H1 (cell line): Measurements from ENCODE around the gene MLEC. TPM values are rescaled to one million over a fixed set of nuclear protein-coding genes. Genes with fewer than 3 reads are reported as not detected.

Experiments used
- CTCF ChIA-PET: fragments of 300-600 bp; sonication (Branson Sonifier 250); formaldehyde crosslinking; loops from one replicate; lab custom pipeline; 2021; ENCODE audit not compliant: partially characterized antibody; lab: Charles Lee
- POLR2A ChIA-PET: fragments of 300-600 bp; sonication (Branson Sonifier 250); formaldehyde crosslinking; loops from one replicate; lab custom pipeline; 2021; ENCODE audit warnings: inconsistent platforms; ENCODE audit not compliant: partially characterized antibody; lab: Charles Lee
- DNase-seq, 2 experiments: peaks; one replicate each; pipeline versions ENCODE4 v3.0.0 to v3.0.0-alpha.2; 2010 to 2022; ENCODE audit warnings: low spot score in 2 of 2, low read depth in 1 of 2, mixed read lengths in 1 of 2
- FAIRE-seq: peaks from 2 replicates; lab custom pipeline; 2011; peaks lifted over from hg19 to GRCh38; lab: Jason Lieb, UNC
- H2AFZ ChIP-seq: 2 replicates; pipeline ENCODE4 v1.8.1; 2012; ENCODE audit warnings: low read length, inconsistent platforms
- H2AK5ac ChIP-seq: 2 replicates; pipeline ENCODE4 v1.6.1; 2013; ENCODE audit warnings: low read depth, low read length
- H2BK120ac ChIP-seq: replicated peaks from 2 replicates; pipeline ENCODE3; 2013; ENCODE audit warnings: low read depth, low read length, inconsistent platforms
- H2BK12ac ChIP-seq: 2 replicates; pipeline ENCODE4 v1.6.1; 2013; ENCODE audit warnings: low read depth, low read length
- H2BK15ac ChIP-seq: 2 replicates; pipeline ENCODE4 v1.6.1; 2013; ENCODE audit warnings: low read length
- H2BK20ac ChIP-seq: 2 replicates; pipeline ENCODE4 v1.6.1; 2013; ENCODE audit warnings: low read length
- H2BK5ac ChIP-seq: 2 replicates; pipeline ENCODE4 v1.6.1; 2013; ENCODE audit warnings: low read depth, low read length
- H3K14ac ChIP-seq: 2 replicates; pipeline ENCODE4 v1.6.1; 2013; ENCODE audit warnings: inconsistent platforms; ENCODE audit not compliant: insufficient read length
- H3K18ac ChIP-seq: 2 replicates; pipeline ENCODE4 v1.6.1; 2013; ENCODE audit warnings: low read length; ENCODE audit errors: extremely low read depth
- H3K23ac ChIP-seq: 2 replicates; pipeline ENCODE4 v1.6.1; 2013; ENCODE audit warnings: inconsistent platforms; ENCODE audit not compliant: insufficient read length
- H3K23me2 ChIP-seq: 2 replicates; pipeline ENCODE4 v1.6.1; 2013; ENCODE audit warnings: low read depth, low read length
- H3K27ac ChIP-seq: 2 replicates; pipeline ENCODE4 v1.6.1; 2011; ENCODE audit warnings: low read depth, low read length, inconsistent platforms
- H3K27me3 ChIP-seq, 4 experiments: replicated peaks in 1 of 4; 1 replicate in 1 of 4; 2 replicates in 3 of 4; pipeline versions ENCODE4 v1.6.1 to v1.8.1; 2011 to 2013; ENCODE audit warnings: low read length in 3 of 4, mild to moderate bottlenecking in 3 of 4, inconsistent platforms in 2 of 4, mixed read lengths in 2 of 4, moderate library complexity in 1 of 4; ENCODE audit not compliant: control insufficient read depth in 3 of 4, insufficient read depth in 3 of 4; ENCODE audit errors: extremely low read depth in 1 of 4
- H3K36me3 ChIP-seq, 4 experiments: 2 replicates each; pipeline versions ENCODE4 v1.6.1 to v1.8.1; 2011 to 2013; ENCODE audit warnings: mild to moderate bottlenecking in 4 of 4, low read length in 3 of 4, moderate library complexity in 2 of 4, control low read depth in 1 of 4, inconsistent platforms in 1 of 4; ENCODE audit not compliant: insufficient read depth in 4 of 4, control insufficient read depth in 2 of 4
- H3K4ac ChIP-seq: replicated peaks from 2 replicates; pipeline ENCODE3; 2013; ENCODE audit warnings: low read length, low read depth, mixed read lengths, inconsistent platforms; ENCODE audit not compliant: insufficient read length
- H3K4me1 ChIP-seq, 4 experiments: replicated peaks in 1 of 4; 1 replicate in 1 of 4; 2 replicates in 3 of 4; pipeline versions ENCODE4 v1.6.1 to v1.8.1; 2011 to 2013; ENCODE audit warnings: low read length in 3 of 4, inconsistent platforms in 2 of 4, mixed read lengths in 1 of 4; ENCODE audit not compliant: insufficient read depth in 4 of 4, control insufficient read depth in 3 of 4
- H3K4me2 ChIP-seq, 2 experiments: 2 replicates each; pipeline versions ENCODE4 v1.6.1 to v1.8.1; 2011 to 2013; ENCODE audit warnings: low read depth in 2 of 2, low read length in 2 of 2, control low read depth in 1 of 2, inconsistent platforms in 1 of 2, mild to moderate bottlenecking in 1 of 2; ENCODE audit not compliant: insufficient read depth in 1 of 2
- H3K4me3 ChIP-seq, 4 experiments: fragments of 200-600, 300-600 bp in 1 of 4; sonication (generic), shearing (Covaris generic), sonication (Bioruptor Twin) in 1 of 4; 2 replicates each; pipeline versions ENCODE4 v1.5.1 to v1.8.1; 2011 to 2016; ENCODE audit warnings: low read length in 4 of 4, low read depth in 3 of 4, control low read depth in 2 of 4, inconsistent platforms in 2 of 4, mild to moderate bottlenecking in 2 of 4, mixed read lengths in 1 of 4, moderate library complexity in 1 of 4; ENCODE audit not compliant: insufficient read depth in 2 of 4; ENCODE audit errors: extremely low read depth in 1 of 4
- H3K56ac ChIP-seq: replicated peaks from 2 replicates; pipeline ENCODE3; 2013; ENCODE audit warnings: low read depth, mild to moderate bottlenecking, mixed read lengths, low read length, inconsistent platforms; ENCODE audit not compliant: insufficient read length
- H3K79me1 ChIP-seq: 2 replicates; pipeline ENCODE4 v1.6.1; 2013; ENCODE audit warnings: low read depth, low read length, control low read depth
- H3K79me2 ChIP-seq, 2 experiments: 2 replicates each; pipeline versions ENCODE4 v1.6.1 to v1.8.1; 2012 to 2013; ENCODE audit warnings: low read length in 2 of 2, mild to moderate bottlenecking in 2 of 2, inconsistent platforms in 1 of 2; ENCODE audit not compliant: insufficient read depth in 2 of 2, control insufficient read depth in 1 of 2
- H3K9ac ChIP-seq, 4 experiments: replicated peaks in 1 of 4; 1 replicate in 1 of 4; 2 replicates in 3 of 4; pipeline versions ENCODE4 v1.6.1 to v1.8.1; 2011 to 2013; ENCODE audit warnings: low read depth in 3 of 4, low read length in 3 of 4, control low read depth in 2 of 4, mild to moderate bottlenecking in 2 of 4, moderate library complexity in 2 of 4, inconsistent platforms in 1 of 4; ENCODE audit errors: extremely low read depth in 1 of 4
- H3K9me3 ChIP-seq, 2 experiments: 2 replicates each; pipeline versions ENCODE4 v1.6.1 to v1.8.1; 2012 to 2013; ENCODE audit warnings: mild to moderate bottlenecking in 2 of 2, moderate library complexity in 2 of 2, control low read depth in 1 of 2, inconsistent platforms in 1 of 2, low read depth in 1 of 2, low read length in 1 of 2, mixed read lengths in 1 of 2; ENCODE audit not compliant: insufficient read depth in 2 of 2
- H4K20me1 ChIP-seq, 2 experiments: replicated peaks in 1 of 2; 2 replicates each; pipeline versions ENCODE3 to v1.8.1; 2011 to 2013; ENCODE audit warnings: inconsistent platforms in 2 of 2, low read length in 2 of 2, mild to moderate bottlenecking in 1 of 2; ENCODE audit not compliant: insufficient read depth in 2 of 2, control insufficient read depth in 1 of 2
- H4K5ac ChIP-seq: 2 replicates; pipeline ENCODE4 v1.6.1; 2013; ENCODE audit warnings: low read length, low read depth, mixed read lengths, inconsistent platforms; ENCODE audit not compliant: insufficient read length
- H4K8ac ChIP-seq: 2 replicates; pipeline ENCODE4 v1.8.0; 2013; ENCODE audit warnings: mild to moderate bottlenecking, moderate library complexity, low read length, inconsistent platforms; ENCODE audit not compliant: insufficient read depth; ENCODE audit errors: extremely low read depth
- H4K91ac ChIP-seq: replicated peaks from 2 replicates; pipeline ENCODE3; 2013; ENCODE audit warnings: low read length, mixed read lengths, inconsistent platforms; ENCODE audit not compliant: insufficient read length
- ASH2L ChIP-seq: fragments of 200-600, 300-600 bp; sonication (generic); IDR thresholded peaks from one replicate; pipeline ENCODE4 v1.7.1; 2017; ENCODE audit warnings: low read length
- BCL11A ChIP-seq, 2 experiments: IDR thresholded peaks; one replicate each; pipeline ENCODE4 v1.6.1; 2011; ENCODE audit warnings: low read depth in 2 of 2, low read length in 2 of 2, mild to moderate bottlenecking in 2 of 2
- BRCA1 ChIP-seq: IDR thresholded peaks from 2 replicates; pipeline ENCODE4 v1.6.1; 2012; ENCODE audit warnings: low read depth, low read length, improper control_type of control experiment
- CHD2 ChIP-seq: IDR thresholded peaks from 2 replicates; pipeline ENCODE4 v1.6.1; 2012; ENCODE audit warnings: low read length, improper control_type of control experiment
- EP300 ChIP-seq, 2 experiments: IDR thresholded peaks; 1 replicate in 1 of 2; 2 replicates in 1 of 2; pipeline ENCODE4 v1.6.1; 2011 to 2012; ENCODE audit warnings: low read depth in 2 of 2, low read length in 2 of 2, mild to moderate bottlenecking in 2 of 2, borderline replicate concordance in 1 of 2, inconsistent platforms in 1 of 2, moderate library complexity in 1 of 2
- NANOG ChIP-seq: IDR thresholded peaks from 2 replicates; pipeline ENCODE4 v1.6.1; 2011; ENCODE audit warnings: low read length, low read depth, mild to moderate bottlenecking, inconsistent platforms; ENCODE audit not compliant: insufficient read depth, poor library complexity, severe bottlenecking
- RAD21 ChIP-seq, 2 experiments: IDR thresholded peaks in 1 of 2; conservative IDR thresholded peaks in 1 of 2; 2 replicates each; pipeline ENCODE4 v1.6.1; 2011; ENCODE audit warnings: low read depth in 2 of 2, low read length in 2 of 2, improper control_type of control experiment in 1 of 2, inconsistent platforms in 1 of 2, mild to moderate bottlenecking in 1 of 2, moderate library complexity in 1 of 2
- TBP ChIP-seq: IDR thresholded peaks from 2 replicates; pipeline ENCODE4 v1.6.1; 2011; ENCODE audit warnings: low read depth, low read length, improper control_type of control experiment
- TEAD4 ChIP-seq: IDR thresholded peaks from 2 replicates; pipeline ENCODE4 v1.6.1; 2012; ENCODE audit warnings: low read depth, low read length, inconsistent platforms, mixed read lengths
- WGBS, 2 experiments: shearing (Covaris generic) in 1 of 2; methylation state at CpG; one replicate each; pipeline versions ENCODE4 v1.1.6 to v1.1.7; 2013 to 2015; ENCODE audit warnings: low lambda C conversion rate in 2 of 2, mixed read lengths in 2 of 2, inconsistent platforms in 1 of 2, low coverage in 1 of 2, missing lambda C conversion rate in 1 of 2; ENCODE audit not compliant: insufficient replicate concordance in 2 of 2, insufficient coverage in 1 of 2, insufficient read length in 1 of 2; ENCODE audit errors: extremely low coverage in 1 of 2, missing lambda C conversion rate in 1 of 2; 5-methylcytosine and 5-hydroxymethylcytosine counted together
- polyA plus RNA-seq, 7 experiments: library from polyadenylated mRNA; depleted of rRNA in 3 of 7; stranded (reverse) in 5 of 7; unstranded in 2 of 7; fragments of >200 nt in 5 of 7; fragments of 200-250 nt in 2 of 7; gene quantifications; 1 replicate in 5 of 7; 2 replicates in 1 of 7; 4 replicates in 1 of 7; pipeline versions ENCODE4 v1.2.1 to v1.2.3, GENCODE V29; 2011 to 2013; ENCODE audit warnings: missing spikeins in 2 of 7, mixed read lengths in 2 of 7
- total RNA-seq: library from RNA; stranded (reverse); fragmentation: NEBNext Ultra II Directional; extraction: Animal tissue kit (Norgen Biotek cat#: 25700); gene quantifications from 2 replicates; pipeline ENCODE4 v1.2.1, GENCODE V29; 2021
- TF ChIP-seq, protein P1 (sequence below): IDR thresholded peaks from 2 replicates; pipeline ENCODE4 v1.6.1; 2012; ENCODE audit warnings: low read length, inconsistent platforms
- TF ChIP-seq, protein P2 (sequence below): IDR thresholded peaks from 2 replicates; pipeline ENCODE4 v1.6.1; 2011; ENCODE audit warnings: low read depth, mild to moderate bottlenecking, low read length; ENCODE audit not compliant: insufficient read depth

MLEC gene
- total and polyA plus RNA-seq, 2 of the 8 experiments (the other 6 are each of a cell fraction or from before 2014, with no cell fraction given): 37.1 to 260 TPM

- no peaks in the 10 kb centered on the region for H3K4me1 ChIP-seq
- no peak overlapping the region for H2BK20ac ChIP-seq
- POLR2A ChIA-PET: interaction anchor here (0.6 to 1.0 kb wide), 3 partner anchors 15 to 170 kb away, joined by 3 read pairs; no protein-coding TSS in a partner anchor
- no peak overlapping the region for H2BK120ac ChIP-seq
- no peak overlapping the region for H3K4me3 ChIP-seq
- no peak overlapping the region for H3K4me2 ChIP-seq
- no peak overlapping the region for H2BK5ac ChIP-seq
- no peaks in the 10 kb centered on the region; a peak in 1 of 4 replicates for H3K9me3 ChIP-seq
- no peak overlapping the region for H3K18ac ChIP-seq
- no peak overlapping the region for H4K8ac ChIP-seq
- CTCF ChIA-PET: interaction anchor here (0.9 kb wide), 1 partner anchor 20 kb away, joined by 3 read pairs; no protein-coding TSS in a partner anchor
- 83% methylated on average over 2 of the region's 3 CpGs; no CpG with 5 or more reads in 1 of the 2 experiments for WGBS, 2 experiments
- H3K23ac ChIP-seq: no peak overlapping the region
- H2AK5ac ChIP-seq: no peak overlapping the region
- no peak overlapping the region for H4K91ac ChIP-seq
- H3K79me1 ChIP-seq: no peaks in the 10 kb centered on the region
- H3K14ac ChIP-seq: no peak overlapping the region
- DNase-seq: no peak
- H3K79me2 ChIP-seq: no peaks in the 10 kb centered on the region
- no peak overlapping the region for H3K9ac ChIP-seq
- no peak overlapping the region for H3K56ac ChIP-seq
- no peaks in the 10 kb centered on the region for H3K27me3 ChIP-seq
- no peak overlapping the region for H3K4ac ChIP-seq
- no peaks in the 10 kb centered on the region; a peak in 1 of 8 replicates for H3K36me3 ChIP-seq
- no peak overlapping the region for H2BK12ac ChIP-seq
- FAIRE-seq: no peak
- H2AFZ ChIP-seq: no peak overlapping the region
- H3K23me2 ChIP-seq: no peaks in the 10 kb centered on the region
- no peak overlapping the region for H3K27ac ChIP-seq
- no peak overlapping the region for H4K5ac ChIP-seq
- H4K20me1 ChIP-seq: no peaks in the 10 kb centered on the region
- H2BK15ac ChIP-seq: no peak overlapping the region
- TF ChIP-seq EP300 (IDR thresholded peaks at IDR 0.05; ENCODE audit: borderline replicate concordance in 1 of 2, low read depth in 2 of 2, low read length in 2 of 2) (no peak), NANOG (no peak), CHD2 (no peak), BCL11A (IDR thresholded peaks at IDR 0.05; ENCODE audit: low read depth in 2 of 2, low read length in 2 of 2) (no peak), RAD21 (IDR thresholded peaks at IDR 0.05 in 1 of 2, conservative IDR thresholded peaks at IDR 0.05 in 1 of 2; ENCODE audit: low read depth in 2 of 2, low read length in 2 of 2) (no peak), TEAD4 (no peak), ASH2L (no peak), TBP (no peak), BRCA1 (no peak)
- TF ChIP-seq, protein P1, sequence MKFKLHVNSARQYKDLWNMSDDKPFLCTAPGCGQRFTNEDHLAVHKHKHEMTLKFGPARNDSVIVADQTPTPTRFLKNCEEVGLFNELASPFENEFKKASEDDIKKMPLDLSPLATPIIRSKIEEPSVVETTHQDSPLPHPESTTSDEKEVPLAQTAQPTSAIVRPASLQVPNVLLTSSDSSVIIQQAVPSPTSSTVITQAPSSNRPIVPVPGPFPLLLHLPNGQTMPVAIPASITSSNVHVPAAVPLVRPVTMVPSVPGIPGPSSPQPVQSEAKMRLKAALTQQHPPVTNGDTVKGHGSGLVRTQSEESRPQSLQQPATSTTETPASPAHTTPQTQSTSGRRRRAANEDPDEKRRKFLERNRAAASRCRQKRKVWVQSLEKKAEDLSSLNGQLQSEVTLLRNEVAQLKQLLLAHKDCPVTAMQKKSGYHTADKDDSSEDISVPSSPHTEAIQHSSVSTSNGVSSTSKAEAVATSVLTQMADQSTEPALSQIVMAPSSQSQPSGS: no peak
- TF ChIP-seq, protein P2, sequence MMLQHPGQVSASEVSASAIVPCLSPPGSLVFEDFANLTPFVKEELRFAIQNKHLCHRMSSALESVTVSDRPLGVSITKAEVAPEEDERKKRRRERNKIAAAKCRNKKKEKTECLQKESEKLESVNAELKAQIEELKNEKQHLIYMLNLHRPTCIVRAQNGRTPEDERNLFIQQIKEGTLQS: no peak
These were observed 48.2 kb downstream of the MLEC start for GRCh38 chr12:120735181-120735580.
